OCI-LY3 (cell line): ENCODE data around the gene DRD3.

Source experiments
- H2AFZ ChIP-seq: fragments of 200-600, 300-600 bp; shearing (Covaris generic); 2 replicates; pipeline ENCODE4 v1.6.0; 2014; ENCODE audit warnings: antibody characterized with exemption, low read depth, low read length
- H3K27ac ChIP-seq: fragments of 200-600, 300-600 bp; sonication (generic); 2 replicates; pipeline ENCODE4 v1.5.1; 2014; ENCODE audit warnings: mild to moderate bottlenecking, low read length, moderate library complexity, mixed read lengths
- H3K27me3 ChIP-seq: fragments of 200-600, 300-600 bp; sonication (generic); 2 replicates; pipeline ENCODE4 v1.6.1; 2014; ENCODE audit warnings: low read depth, low read length, mixed read lengths
- H3K36me3 ChIP-seq: fragments of 200-600, 300-600 bp; sonication (generic); replicated peaks from 2 replicates; pipeline ENCODE3; 2014; ENCODE audit warnings: low read depth, low read length, mixed read lengths
- H3K4me1 ChIP-seq: fragments of 300-600, 200-600 bp; sonication (generic); 2 replicates; pipeline ENCODE4 v1.6.1; 2014; ENCODE audit warnings: low read length, mixed read lengths
- H3K4me2 ChIP-seq: fragments of 200-600, 300-600 bp; sonication (generic); 2 replicates; pipeline ENCODE4 v1.6.1; 2014; ENCODE audit warnings: low read length, mixed read lengths
- H3K4me3 ChIP-seq: fragments of 300-600, 200-600 bp; sonication (generic); 2 replicates; pipeline ENCODE4 v1.5.1; 2014; ENCODE audit warnings: antibody characterized with exemption, mild to moderate bottlenecking, low read length, moderate library complexity
- H3K79me2 ChIP-seq: fragments of 300-600, 200-600 bp; shearing (Covaris generic); 2 replicates; pipeline ENCODE4 v1.6.1; 2014; ENCODE audit warnings: mild to moderate bottlenecking, low read length, mixed read lengths
- H3K9ac ChIP-seq: fragments of 300-600, 200-600 bp; shearing (Covaris generic); 2 replicates; pipeline ENCODE4 v1.6.0; 2014; ENCODE audit warnings: mild to moderate bottlenecking, low read length, moderate library complexity
- H3K9me3 ChIP-seq: fragments of 200-600, 300-600 bp; shearing (Covaris generic); 2 replicates; pipeline ENCODE4 v1.6.1; 2014; ENCODE audit warnings: low read length, mixed read lengths; ENCODE audit not compliant: insufficient read depth
- H4K20me1 ChIP-seq: fragments of 200-600, 300-600 bp; sonication (generic); 2 replicates; pipeline ENCODE4 v1.6.1; 2016; ENCODE audit warnings: low read length, mixed read lengths; ENCODE audit not compliant: insufficient read depth
- EZH2phosphoT487 ChIP-seq: fragments of 200-600 bp; shearing (Covaris generic); IDR thresholded peaks from 2 replicates; pipeline ENCODE4 v1.6.1; 2018; ENCODE audit warnings: antibody characterized with exemption, mixed run types, low read depth
- TF ChIP-seq, protein P1 (sequence below): fragments of 200-600, 300-600 bp; sonication (generic); IDR thresholded peaks from 2 replicates; pipeline ENCODE4 v1.5.1; 2014; ENCODE audit warnings: antibody characterized with exemption, low read length, low read depth

DRD3 gene

DNA sequence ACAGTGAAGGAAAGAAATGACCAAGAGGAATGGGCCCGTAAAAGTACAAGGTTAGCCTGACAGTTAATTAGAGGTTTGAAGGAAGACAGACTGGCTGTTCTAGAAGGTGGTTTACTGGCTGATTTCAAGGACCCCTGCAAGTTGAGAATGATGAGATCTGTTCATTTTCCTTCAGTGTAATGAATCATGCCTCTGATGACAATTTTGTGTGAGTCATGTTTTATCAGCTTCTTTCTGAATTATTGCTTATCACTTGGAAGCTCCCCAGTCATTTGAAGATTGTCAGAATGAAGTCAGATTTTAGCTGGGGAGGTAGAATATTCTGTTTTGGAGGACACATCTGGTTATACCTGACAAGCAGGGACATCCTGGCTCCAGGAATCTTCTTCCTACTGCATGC lies 50.6 kb downstream of the DRD3 start:
- Histone ChIP-seq H3K36me3 (no peaks in the 10 kb centered on the region), H2AFZ (no peak overlapping the region), H3K4me3 (no peak overlapping the region), H3K4me1 (no peaks in the 10 kb centered on the region), H3K79me2 (no peaks in the 10 kb centered on the region), H3K9me3 (no peaks in the 10 kb centered on the region), H3K4me2 (no peak overlapping the region), H3K9ac (no peak overlapping the region), H4K20me1 (no peaks in the 10 kb centered on the region), H3K27me3 (no peaks in the 10 kb centered on the region), H3K27ac (no peak overlapping the region)
- no peak for TF ChIP-seq EZH2phosphoT487
- TF ChIP-seq, protein P1, sequence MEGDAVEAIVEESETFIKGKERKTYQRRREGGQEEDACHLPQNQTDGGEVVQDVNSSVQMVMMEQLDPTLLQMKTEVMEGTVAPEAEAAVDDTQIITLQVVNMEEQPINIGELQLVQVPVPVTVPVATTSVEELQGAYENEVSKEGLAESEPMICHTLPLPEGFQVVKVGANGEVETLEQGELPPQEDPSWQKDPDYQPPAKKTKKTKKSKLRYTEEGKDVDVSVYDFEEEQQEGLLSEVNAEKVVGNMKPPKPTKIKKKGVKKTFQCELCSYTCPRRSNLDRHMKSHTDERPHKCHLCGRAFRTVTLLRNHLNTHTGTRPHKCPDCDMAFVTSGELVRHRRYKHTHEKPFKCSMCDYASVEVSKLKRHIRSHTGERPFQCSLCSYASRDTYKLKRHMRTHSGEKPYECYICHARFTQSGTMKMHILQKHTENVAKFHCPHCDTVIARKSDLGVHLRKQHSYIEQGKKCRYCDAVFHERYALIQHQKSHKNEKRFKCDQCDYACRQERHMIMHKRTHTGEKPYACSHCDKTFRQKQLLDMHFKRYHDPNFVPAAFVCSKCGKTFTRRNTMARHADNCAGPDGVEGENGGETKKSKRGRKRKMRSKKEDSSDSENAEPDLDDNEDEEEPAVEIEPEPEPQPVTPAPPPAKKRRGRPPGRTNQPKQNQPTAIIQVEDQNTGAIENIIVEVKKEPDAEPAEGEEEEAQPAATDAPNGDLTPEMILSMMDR = no peak

- Histone ChIP-seq H3K4me3 (no peak overlapping the region), H3K36me3 (no peaks in the 10 kb centered on the region), H4K20me1 (no peaks in the 10 kb centered on the region), H3K9me3 (no peaks in the 10 kb centered on the region), H3K79me2 (no peaks in the 10 kb centered on the region), H3K4me1 (no peaks in the 10 kb centered on the region), H3K9ac (no peak overlapping the region), H3K27me3 (no peaks in the 10 kb centered on the region), H2AFZ (no peak overlapping the region), H3K4me2 (no peak overlapping the region), H3K27ac (no peak overlapping the region)
- TF ChIP-seq, protein P1 = no peak
- TF ChIP-seq EZH2phosphoT487 = no peak
These were observed 51.3 kb downstream of the DRD3 start for GRCh38 chr3:114127517-114127916.

GRCh38 chr3:114126461-114126860 lies 52.4 kb downstream of the DRD3 start:
- Histone ChIP-seq H3K4me2 (no peak overlapping the region), H3K36me3 (no peaks in the 10 kb centered on the region), H3K4me3 (no peak overlapping the region), H3K27ac (no peak overlapping the region), H3K9me3 (no peaks in the 10 kb centered on the region), H3K9ac (no peak overlapping the region), H2AFZ (no peak overlapping the region), H3K4me1 (peaks cover 9% of the 10 kb centered on the region), H3K79me2 (no peaks in the 10 kb centered on the region), H4K20me1 (no peaks in the 10 kb centered on the region), H3K27me3 (no peaks in the 10 kb centered on the region)
- TF ChIP-seq, protein P1 = no peak
- no peak for TF ChIP-seq EZH2phosphoT487

GRCh38 chr3:114122027-114122709 lies 56.7 kb downstream of the DRD3 start:
- Histone ChIP-seq H3K4me2 (peak overlapping the region; percentile 17), H3K27me3 (no peaks in the 10 kb centered on the region), H3K4me1 (peaks cover 12% of the 10 kb centered on the region), H3K4me3 (no peak overlapping the region), H2AFZ (peak overlapping the region; percentile 83; the same call in 1 of the 2 replicates), H3K9me3 (no peaks in the 10 kb centered on the region), H4K20me1 (no peaks in the 10 kb centered on the region), H3K27ac (no peak overlapping the region), H3K36me3 (no peaks in the 10 kb centered on the region), H3K79me2 (no peaks in the 10 kb centered on the region), H3K9ac (no peak overlapping the region)
- TF ChIP-seq EZH2phosphoT487 = no peak
- TF ChIP-seq, protein P1 = no peak
